HG03159 (cell line): ENCODE results near the gene PPM1E.

Experiments
- ATAC-seq: cut with Tn5 transposase; IDR thresholded peaks from one replicate; pipeline ENCODE4 v1.9.1; 2021; ENCODE audit warnings: mild to moderate bottlenecking, moderate library complexity; ENCODE audit not compliant: unreplicated experiment

The PPM1E gene

DNA sequence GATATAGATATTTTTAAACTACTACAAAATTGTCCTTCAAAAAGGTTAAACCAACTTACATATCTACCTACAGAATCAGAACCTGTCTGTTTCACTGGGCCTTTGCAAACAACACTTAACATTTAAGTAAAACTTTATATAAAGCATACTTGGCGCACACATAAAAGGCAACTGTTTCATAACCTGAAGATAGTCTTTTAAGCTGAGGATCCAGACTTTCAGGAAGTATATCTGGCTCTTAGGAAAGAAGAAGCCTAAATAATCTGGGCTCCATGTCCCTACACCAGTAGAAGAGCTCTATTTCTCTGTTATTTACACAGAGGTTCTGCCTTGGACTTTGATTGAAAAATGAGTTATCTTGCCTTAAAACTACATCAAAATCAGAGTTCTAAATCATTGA lies 275.2 kb downstream of the PPM1E start:
- ATAC-seq = no peak
